NCI-H510A treated with DMSO at 0.1 percent for 48 hours (cell line): ENCODE data around the gene VEZF1.

Source experiments
- DNase-seq: peaks from one replicate; lab custom pipeline; 2025; lab: John Stamatoyannopoulos, UW

VEZF1 gene

DNA sequence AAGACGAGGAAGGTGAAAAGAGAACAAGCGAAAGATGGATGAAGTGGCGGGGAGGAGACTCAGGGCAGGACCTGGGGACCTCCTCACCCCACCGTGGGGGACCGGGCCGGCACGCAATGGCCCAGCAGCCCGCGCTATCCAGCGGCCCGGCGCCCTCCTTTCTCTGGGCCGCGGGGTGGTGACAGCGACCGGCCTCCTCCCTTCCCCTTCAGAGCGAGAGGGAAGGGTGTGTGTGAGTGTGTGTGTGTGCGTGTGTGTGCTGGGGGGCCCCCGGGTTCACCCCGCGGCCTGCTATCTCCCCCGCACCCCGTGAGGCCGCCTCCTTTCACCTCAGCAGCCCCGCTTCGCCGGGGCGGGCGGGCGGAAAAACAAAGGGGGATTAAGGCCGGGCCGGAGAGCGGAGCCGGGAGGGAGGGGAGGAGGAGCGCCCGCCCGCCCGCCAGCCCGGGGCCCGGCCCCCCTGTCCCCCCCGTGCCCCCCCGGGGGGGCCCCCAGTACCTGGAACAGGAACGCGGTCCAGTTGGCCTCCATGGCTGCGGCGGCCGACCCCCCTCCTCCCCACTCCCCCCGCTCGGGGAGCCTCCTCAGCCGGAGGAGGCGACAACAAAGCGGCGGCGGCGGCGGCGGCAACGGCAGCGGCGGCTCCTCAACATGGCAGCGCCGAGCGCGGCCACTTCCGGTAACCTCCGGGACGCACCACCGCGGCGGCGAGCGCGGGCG, at the start of gene VEZF1:
Gene VEZF1 (minus strand): TSS at position 674 of the 720 bp plus-strand sequence. CDS start 143 bp downstream, at position 531.
- peak; percentile 78 for DNase-seq

- DNase-seq = no peak
Measured at GRCh38 chr17:58032691-58033415, 44.8 kb upstream of the VEZF1 start.

DNA sequence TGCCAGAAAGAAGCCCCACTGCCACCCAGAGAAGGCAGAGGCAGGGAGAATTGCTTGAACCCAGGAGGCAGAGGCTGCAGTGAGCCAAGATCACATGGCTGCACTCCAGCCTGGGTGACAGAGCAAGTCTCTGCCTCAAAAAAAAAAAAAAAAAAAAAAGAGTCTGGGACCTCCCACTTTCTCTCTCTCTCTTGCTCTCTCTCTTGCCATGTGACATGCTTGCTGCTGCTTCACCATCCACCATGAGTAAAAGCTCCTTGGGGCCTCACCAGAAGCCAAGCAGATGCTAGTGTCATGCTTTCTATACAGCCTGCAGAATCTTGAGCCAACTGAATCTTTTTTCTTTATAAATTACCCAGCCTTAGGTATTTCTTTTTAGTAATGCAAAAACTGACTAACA, 40.5 kb upstream of the VEZF1 start:
- DNase-seq = no peak

DNA sequence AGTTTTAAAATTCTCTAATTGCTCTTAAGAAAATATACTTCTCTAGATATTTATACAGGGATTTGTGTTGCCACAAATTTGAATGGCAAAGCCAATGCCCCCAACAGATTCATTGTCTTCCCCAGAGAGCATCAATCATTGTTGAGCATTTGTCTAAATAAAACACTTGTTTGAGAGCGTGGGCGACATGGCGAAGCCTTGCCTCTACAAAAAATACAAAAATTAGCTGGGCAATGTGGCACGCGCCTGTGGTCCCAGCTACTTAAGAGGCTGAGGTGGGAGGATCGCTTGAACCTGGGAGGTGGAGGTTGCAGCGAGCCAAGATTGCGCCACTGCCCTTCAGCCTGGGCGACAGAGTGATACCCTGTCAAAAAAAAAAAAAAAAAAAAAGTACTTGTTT, 32.3 kb upstream of the VEZF1 start:
- DNase-seq = no peak

DNA sequence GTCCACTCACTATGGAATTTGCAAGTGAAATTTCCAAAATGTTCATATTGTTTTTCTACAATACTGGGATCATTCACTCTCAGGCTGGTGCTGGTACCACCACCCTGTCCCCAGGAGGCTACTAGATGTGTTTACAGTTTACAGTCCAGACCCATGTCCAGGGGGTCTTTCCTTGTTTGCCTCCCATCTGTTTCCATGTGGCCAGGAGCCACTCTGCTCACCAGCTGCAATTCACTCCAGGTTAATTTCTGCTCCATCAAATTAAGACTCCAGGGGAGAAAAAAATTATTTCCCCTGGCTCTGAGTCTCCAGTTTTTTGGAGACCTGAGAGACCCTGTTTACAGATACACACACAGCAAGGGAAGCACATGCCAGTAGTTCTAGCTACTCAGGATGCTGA, 31.5 kb upstream of the VEZF1 start:
- no peak for DNase-seq

DNA sequence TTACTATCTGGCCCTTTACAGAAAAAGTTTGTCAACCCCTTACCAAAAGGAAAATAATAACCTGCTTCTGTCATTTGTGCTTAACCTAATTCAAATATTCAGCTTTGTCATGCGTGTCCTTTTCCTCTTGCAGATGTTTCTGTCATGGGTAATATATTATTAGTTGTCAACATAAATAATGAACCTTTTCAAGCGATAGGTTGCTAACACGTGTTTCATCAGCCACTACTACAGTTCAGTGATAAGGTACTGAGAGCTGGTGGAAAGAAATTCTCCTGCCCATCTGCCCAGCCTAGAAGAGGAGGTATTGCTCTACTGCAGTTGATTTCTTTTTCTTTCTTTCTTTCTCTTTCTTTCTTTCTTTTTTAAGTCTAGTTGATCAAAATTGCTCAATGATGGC, 31.0 kb upstream of the VEZF1 start:
- DNase-seq = no peak

- DNase-seq = no peak
Measured at GRCh38 chr17:58010067-58010799, 22.2 kb upstream of the VEZF1 start.

DNA sequence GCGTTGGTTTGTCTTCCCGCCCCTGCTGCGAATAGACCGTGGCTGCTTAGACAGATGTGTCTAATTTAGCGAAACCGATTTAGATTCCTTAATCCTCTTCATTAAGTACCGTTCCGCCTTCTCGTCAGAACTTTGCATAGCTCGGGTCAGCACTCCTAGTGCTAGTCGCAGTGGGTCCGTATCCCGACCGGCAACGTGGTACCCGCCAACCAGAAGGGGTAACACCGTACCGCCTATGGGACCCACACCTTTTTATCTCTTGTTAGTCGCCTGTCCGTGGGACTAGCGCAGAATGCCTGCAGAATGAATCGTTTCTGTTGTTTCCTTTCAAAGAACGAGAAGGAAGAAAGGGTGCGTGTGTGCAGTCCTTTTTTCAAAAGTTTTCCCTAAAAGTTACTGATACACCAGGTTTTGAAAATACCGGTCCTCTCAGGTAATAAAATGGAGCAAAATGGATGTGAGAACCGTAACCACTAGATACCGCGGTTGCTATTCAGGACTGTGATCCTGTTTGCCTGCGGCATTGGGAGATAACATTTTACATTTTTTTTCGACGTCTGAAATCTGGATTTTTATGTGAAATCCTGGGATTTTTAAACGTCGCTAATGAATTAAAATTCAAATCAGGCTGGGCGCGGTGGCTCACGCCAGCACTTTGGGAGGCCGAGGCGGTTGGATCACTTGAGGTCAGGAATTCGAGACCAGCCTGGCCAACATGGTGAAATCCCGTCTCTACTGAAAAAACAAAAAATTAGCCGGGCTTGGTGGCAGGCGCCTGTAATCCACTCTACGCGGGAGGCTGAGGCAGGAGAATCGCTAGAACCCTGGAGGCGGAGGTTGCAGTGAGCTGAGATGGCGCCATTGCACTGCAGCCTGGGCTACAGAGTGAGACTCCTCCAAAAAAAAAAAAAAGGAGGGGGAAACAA, 20.0 kb upstream of the VEZF1 start:
- peak; percentile 40 for DNase-seq

GRCh38 chr17:58006924-58007780, 19.1 kb upstream of the VEZF1 start, which contains the start of gene SRSF1:
SRSF1 (minus strand) TSS chr17:58007246; CDS start chr17:58007137, 109 bp downstream.
- peak; percentile 100 for DNase-seq

- peak; percentile 72 for DNase-seq
Measured at GRCh38 chr17:58006560-58006923, 18.5 kb upstream of the VEZF1 start.

DNA sequence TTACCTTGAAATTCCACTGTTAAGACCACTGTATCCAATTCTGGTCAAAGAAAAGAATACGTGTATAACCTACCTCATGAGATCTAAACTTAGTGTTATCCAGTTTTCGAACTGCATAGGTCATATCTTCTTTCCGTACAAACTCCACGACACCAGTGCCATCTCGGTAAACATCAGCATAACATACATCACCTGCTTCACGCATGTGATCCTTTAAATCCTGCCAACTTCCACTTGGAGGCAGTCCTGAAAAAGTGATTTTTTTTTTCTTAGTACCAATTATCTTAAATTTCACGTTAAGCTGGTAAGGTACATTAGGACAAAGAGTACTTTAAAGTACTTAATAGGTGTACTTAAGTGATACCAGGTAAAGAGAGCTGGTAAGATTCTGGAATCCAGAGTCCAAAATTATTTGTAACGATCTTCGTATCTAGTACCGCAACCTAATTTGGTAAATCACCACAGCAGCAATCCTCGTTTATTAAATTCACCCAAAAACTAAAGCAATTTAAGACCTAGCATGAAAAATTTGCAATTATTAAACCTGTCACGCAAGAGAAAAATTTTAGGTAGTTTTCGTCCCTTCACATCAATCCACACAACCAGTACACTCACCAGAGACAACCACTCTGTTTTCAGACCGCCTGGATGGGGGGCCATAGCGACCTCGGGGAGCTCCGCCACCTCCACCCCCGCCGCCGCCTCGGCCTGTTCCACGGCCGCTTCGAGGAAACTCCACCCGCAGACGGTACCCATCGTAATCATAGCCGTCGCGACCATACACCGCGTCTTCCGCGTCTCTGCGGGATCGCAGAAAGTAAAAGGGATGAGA, 17.9 kb upstream of the VEZF1 start:
- DNase-seq = no peak

DNA sequence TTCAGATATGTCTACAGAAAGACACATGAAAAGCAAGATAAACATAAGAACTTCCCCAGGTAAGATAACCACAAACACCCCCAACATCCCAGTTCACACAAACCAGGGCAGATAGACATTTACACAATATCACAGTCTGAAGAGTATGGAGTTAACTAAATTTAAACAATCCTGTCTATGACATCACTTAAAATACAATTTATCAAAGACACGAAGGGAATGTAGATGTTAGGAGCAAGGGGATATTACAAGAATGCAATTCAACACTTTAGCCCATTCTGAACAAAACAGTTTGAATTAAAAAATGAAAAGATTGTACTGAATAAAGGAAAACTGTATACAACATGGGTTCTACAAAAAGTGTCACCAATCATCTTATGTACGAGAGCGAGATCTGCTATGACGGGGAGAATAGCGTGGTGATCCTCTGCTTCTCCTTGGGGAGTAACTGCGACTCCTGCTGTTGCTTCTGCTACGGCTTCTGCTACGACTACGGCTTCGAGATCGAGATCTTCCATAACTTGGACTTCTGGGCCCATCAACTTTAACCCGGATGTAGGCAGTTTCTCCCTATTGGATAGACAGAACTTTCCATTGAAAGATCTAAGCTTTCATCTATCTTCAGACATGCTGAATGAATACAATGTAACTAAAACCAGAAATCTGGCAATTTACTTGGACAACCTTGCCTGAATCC, 17.1 kb upstream of the VEZF1 start:
- no peak for DNase-seq

DNA sequence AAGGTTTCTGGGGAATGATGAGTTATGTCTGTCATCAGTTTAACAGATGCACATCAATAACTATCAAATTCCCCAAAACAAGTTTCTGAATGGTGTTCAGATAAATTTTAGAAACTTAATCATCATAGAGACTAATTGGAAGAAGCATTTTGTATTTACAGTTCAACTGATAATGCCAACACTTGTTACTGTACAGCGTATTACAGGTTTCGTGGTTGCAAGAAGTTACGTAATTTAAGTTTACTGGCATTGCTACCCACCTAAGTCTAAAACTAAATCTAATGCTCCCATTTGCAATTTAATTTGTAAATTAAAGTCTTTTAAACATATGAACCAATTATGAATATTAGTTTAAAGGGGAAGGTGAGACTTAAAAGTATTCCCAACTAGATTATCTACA, 16.0 kb upstream of the VEZF1 start:
- DNase-seq = no peak

DNA sequence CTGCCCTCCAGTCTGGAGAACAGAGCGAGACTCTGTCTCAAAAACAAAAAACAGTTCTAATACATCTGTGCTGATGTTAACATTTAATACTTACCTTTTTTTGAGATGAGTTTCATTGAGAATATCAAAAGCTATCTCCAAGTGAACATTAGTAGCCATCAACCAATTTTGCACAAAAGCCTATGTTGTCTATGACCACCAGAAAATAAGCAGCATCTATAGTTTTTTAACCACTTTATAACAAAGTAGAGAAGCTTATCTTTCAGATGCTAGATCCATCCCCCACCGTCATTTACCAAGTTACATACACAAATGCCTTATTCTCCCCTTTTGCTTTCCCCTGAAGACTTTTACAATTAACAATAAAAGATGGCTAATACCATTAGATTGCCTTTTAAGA, 14.9 kb upstream of the VEZF1 start:
- no peak for DNase-seq

DNA sequence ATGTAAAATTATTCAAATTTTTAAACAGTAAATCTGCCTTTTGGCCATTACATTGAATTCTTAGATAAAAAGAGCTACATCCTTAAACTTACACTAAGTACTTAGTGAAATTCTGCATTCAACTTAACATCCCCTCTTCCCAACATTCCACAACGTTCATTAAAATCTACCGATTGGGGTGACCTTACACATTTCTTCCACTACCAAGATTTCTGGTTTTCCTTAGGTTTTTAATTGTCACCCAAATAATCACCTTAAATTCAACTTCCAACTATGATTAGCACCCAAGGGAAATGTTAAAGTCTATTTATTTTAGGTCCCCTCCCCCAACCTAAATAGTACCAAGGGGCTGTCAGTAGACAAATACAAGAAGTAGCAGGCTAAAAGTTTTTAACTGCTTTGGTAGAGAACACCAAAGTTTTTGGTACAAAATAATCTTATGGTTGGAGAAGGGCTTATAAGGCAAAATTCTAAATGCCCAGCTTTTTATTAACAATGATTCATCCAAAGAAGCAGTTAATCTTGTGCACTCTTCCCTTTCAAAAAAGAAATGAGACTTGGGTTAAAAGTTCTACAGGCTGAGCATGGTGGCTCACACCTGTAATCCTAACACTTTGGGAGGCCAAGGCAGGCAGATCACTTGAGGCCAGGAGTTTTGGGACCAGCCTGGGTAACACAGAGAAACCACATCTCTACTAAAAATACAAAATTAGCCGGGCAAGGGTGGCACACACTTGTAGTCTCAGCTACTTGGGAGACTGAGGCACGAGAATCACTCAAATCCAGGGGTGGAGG, 14.3 kb upstream of the VEZF1 start:
- no peak for DNase-seq

- DNase-seq = no peak
Measured at GRCh38 chr17:58001461-58002124, 13.5 kb upstream of the VEZF1 start.

- peak; percentile 94 for DNase-seq
Measured at GRCh38 chr17:57999496-58000017, 11.5 kb upstream of the VEZF1 start.
